NCI-H1048 (cell line): ENCODE data around the gene OR2S2.

Experiments used
- DNase-seq: peaks from one replicate; lab custom pipeline; 2025; lab: John Stamatoyannopoulos, UW

Gene OR2S2

GRCh38 chr9:35909274-35909673, 48.7 kb downstream of the OR2S2 start, which contains the start of gene SPAAR:
Gene SPAAR, plus strand, starts transcription at chr9:35909490. Its CDS starts 974 bp downstream, at chr9:35910464.
- no peak for DNase-seq

- no peak for DNase-seq
These were observed 49.3 kb downstream of the OR2S2 start for GRCh38 chr9:35908504-35909125.

GRCh38 chr9:35907711-35908503, 50.0 kb downstream of the OR2S2 start:
- no peak for DNase-seq
